22Rv1 (cell line): ENCODE results near the gene CDH12.

Source experiments
- H3K27ac ChIP-seq: fragments of 450-650 bp; 2 replicates; pipeline ENCODE4 v1.5.1; 2017
- ZFX ChIP-seq: fragments of 450-650 bp; IDR thresholded peaks from 2 replicates; pipeline ENCODE4 v1.6.1; 2017; ENCODE audit warnings: antibody characterized with exemption, borderline replicate concordance
- TF ChIP-seq, protein P1 (sequence below): fragments of 450-650 bp; IDR thresholded peaks from 2 replicates; pipeline ENCODE4 v1.5.1; 2017; ENCODE audit warnings: mild to moderate bottlenecking

The CDH12 gene

DNA sequence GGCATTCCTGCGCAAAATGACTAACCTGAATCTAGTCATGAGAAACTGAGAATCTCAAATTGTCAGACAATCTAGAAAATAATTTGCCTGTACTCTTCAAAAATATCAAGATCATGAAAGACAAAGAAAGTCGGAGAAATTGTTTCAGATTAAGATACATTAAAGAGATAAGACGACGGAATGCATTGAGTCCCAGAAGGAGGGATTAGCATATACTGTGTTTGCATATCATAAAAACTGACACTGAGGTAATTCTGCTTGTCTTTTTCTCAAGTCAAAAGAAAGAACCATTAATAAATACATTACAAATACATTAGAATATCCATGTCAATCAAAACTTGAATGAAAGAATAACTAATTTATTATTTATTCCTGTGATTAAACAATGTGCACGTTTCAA lies 88.4 kb downstream of the CDH12 start:
- H3K27ac ChIP-seq: no peak overlapping the region
- no peak for TF ChIP-seq ZFX
- TF ChIP-seq, protein P1, sequence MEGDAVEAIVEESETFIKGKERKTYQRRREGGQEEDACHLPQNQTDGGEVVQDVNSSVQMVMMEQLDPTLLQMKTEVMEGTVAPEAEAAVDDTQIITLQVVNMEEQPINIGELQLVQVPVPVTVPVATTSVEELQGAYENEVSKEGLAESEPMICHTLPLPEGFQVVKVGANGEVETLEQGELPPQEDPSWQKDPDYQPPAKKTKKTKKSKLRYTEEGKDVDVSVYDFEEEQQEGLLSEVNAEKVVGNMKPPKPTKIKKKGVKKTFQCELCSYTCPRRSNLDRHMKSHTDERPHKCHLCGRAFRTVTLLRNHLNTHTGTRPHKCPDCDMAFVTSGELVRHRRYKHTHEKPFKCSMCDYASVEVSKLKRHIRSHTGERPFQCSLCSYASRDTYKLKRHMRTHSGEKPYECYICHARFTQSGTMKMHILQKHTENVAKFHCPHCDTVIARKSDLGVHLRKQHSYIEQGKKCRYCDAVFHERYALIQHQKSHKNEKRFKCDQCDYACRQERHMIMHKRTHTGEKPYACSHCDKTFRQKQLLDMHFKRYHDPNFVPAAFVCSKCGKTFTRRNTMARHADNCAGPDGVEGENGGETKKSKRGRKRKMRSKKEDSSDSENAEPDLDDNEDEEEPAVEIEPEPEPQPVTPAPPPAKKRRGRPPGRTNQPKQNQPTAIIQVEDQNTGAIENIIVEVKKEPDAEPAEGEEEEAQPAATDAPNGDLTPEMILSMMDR: no peak

DNA sequence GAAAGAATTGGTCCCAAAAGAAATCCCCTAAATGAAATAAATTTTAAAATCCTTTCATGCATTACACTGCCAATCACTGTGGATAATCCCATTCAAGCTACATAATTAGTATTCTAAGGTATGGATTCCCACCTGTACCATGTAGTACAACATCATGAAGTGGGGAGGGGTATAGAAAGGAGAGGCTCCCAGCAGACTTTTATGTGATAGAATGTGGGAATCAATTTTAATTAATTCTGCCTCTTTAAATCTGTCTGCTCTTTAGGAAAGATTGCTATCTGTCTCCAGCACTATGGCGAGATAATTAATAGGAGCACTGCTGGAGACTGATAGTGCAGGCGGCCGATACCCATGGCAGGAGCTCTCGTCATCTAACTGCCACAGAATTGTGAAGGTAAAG lies 95.4 kb downstream of the CDH12 start:
- no peak overlapping the region for H3K27ac ChIP-seq
- TF ChIP-seq, protein P1: no peak
- TF ChIP-seq ZFX: no peak

DNA sequence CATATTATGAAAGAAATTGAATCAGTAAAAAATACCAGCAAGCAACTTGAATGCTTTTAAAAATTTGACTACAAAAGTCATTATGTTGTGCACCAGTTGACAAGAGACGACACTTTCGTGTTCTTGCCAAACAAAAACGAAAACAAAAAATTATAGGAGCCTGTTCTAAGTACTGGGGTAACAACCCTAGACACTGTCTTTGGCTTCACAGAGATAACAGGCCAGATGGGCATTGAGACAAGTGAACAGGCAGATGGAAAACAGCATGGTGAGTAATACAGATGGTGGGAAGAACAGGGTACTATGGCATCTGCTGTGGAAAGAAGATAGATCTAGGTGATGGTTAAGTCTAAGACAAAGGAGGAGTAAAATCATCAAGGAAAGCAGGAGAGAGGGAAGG lies 99.0 kb downstream of the CDH12 start:
- no peak overlapping the region for H3K27ac ChIP-seq

DNA sequence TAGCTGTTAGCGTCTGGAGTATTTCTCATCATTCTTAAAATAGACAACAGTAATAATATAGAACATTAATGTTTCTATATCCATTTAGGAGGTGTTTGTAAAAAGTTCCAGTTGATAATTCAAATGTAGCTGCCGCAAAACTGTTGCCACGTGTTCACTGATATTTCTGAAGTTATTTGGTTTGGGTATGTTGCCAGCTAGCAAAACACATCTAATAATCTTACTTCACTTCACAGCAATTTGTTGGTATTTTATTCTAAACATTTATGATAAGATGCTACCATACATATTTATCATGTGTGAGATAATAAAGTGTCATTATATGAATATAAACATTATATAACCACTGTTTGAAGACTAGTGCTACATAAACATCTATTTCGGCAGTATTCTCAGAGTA lies 101.6 kb downstream of the CDH12 start:
- TF ChIP-seq, protein P1: no peak
- TF ChIP-seq ZFX: no peak
- H3K27ac ChIP-seq: no peak overlapping the region

More for the DNA sequence above, 99.0 kb downstream of the CDH12 start:
- TF ChIP-seq ZFX: no peak
- TF ChIP-seq, protein P1: no peak

DNA sequence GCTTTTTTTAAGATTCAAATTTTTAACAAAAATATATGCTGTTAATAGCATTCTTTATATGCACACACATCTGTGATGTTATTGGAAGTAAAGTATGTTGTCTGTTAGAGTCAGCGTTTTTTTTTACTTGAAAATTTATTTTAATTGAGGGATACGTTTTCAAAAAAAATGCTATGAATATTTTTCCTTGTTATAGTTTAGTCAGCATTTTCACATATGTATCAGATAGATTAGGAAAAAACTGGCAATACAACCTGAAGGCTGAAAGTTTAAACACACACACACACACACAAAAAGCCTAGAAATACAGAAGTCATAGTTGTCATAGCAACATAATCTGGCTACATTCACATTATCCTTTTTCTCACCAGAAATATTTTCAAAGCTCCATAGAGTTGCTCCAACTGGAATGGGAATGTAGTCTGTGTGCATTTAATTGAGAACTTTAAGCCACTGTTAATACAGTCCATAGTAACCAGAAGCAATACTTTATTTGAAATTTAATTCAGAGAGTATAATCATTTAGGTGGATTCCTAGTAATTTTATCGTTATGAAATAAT lies 116.6 kb downstream of the CDH12 start:
- no peak overlapping the region for H3K27ac ChIP-seq
- TF ChIP-seq, protein P1: no peak
- no peak for TF ChIP-seq ZFX

DNA sequence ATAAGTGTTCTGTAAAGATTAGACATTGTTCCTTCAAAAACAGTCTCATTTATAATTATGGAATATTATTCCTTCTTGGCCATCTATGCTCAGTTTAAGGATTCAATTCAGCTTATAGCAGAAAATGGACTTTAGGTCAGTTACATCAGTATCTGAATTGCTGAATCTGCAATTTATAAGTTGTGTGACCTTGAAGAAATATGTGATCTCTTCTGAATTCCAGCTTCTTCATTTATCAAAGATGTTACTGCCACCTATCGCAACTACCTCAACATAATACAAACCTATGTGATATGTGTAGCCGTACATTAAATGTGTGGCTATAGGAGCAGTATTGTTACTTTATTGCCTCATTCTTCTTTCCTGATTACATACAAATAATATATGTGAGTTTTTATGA lies 118.2 kb downstream of the CDH12 start:
- TF ChIP-seq, protein P1: no peak
- TF ChIP-seq ZFX: no peak

DNA sequence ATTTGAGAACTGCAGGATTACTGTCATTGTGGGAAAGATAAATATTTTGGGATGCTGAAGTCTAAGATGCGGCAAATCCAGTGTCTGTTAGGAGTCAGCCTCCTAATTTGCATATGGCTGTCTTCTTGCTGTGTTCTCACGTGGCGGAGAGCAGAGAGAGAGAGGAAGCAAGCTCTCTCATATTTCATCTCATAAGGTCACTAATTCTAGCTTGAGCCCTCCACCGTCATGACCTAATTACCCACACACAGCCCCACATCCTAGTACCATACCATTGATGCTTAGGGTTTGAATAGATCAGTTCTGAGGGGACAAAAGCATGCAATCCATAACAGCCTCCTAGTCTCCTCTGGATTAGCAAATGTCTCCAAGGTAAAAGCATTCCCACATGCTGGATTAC lies 124.5 kb downstream of the CDH12 start:
- TF ChIP-seq ZFX: no peak
- TF ChIP-seq, protein P1: no peak
- H3K27ac ChIP-seq: no peak overlapping the region

More for the DNA sequence above, 118.2 kb downstream of the CDH12 start:
- H3K27ac ChIP-seq: no peak overlapping the region
